Natural killer cell treated with Interleukin-12 subunit alpha and Interleukin-12 subunit beta and Interleukin-15 and Interleukin-18, amount 100 ng/mL, for 72 hours (primary cell): ENCODE results near the gene LAMA2. TPM values are rescaled to one million over a fixed set of nuclear protein-coding genes. Genes with fewer than 3 reads are reported as not detected.

Experiments
- ATAC-seq, 2 donors: fragments of 150-1000 bp; cut with Tn5 transposase in 1 of 2; sonication (Bioruptor Pico), chemical (Tn5 transposase) in 1 of 2; 2 replicates each; pipeline ENCODE4 v1.10.0; 2021
- DNase-seq: peaks from one replicate; pipeline ENCODE4 v3.0.0; 2022; ENCODE audit warnings: low spot score
- H3K27ac Mint-ChIP-seq, 2 donors: 1 replicate in 1 of 2; 2 replicates in 1 of 2; pipeline ENCODE4 v1.8.0; 2022; ENCODE audit warnings: mixed read lengths in 2 of 2, mild to moderate bottlenecking in 1 of 2, moderate library complexity in 1 of 2
- H3K27me3 Mint-ChIP-seq, 2 donors: 1 replicate in 1 of 2; 2 replicates in 1 of 2; pipeline ENCODE4 v1.8.0; 2022; ENCODE audit warnings: mixed read lengths in 2 of 2
- H3K36me3 Mint-ChIP-seq: one replicate; pipeline ENCODE4 v1.8.0; 2022; ENCODE audit warnings: mixed read lengths
- H3K4me1 Mint-ChIP-seq, 2 donors: 1 replicate in 1 of 2; 2 replicates in 1 of 2; pipeline ENCODE4 v1.8.0; 2022; ENCODE audit warnings: low read depth in 2 of 2, mixed read lengths in 2 of 2, mild to moderate bottlenecking in 1 of 2
- H3K4me3 Mint-ChIP-seq: one replicate; pipeline ENCODE4 v1.8.0; 2022; ENCODE audit warnings: mixed read lengths
- H3K9me3 Mint-ChIP-seq: 2 replicates; pipeline ENCODE4 v1.8.0; 2022; ENCODE audit warnings: mixed read lengths
- total RNA-seq, 2 donors: library from RNA; stranded (reverse); gene quantifications; one replicate each; pipeline ENCODE4 v1.2.3, GENCODE V29; 2022

The LAMA2 gene
- total RNA-seq = under 1 TPM; 0.36 to 0.53 TPM

GRCh38 chr6:128882991-128883611, at the start of gene LAMA2:
TSS of gene LAMA2 (plus strand) at chr6:128883138. CDS start at chr6:128883246, 108 bp downstream.
- peak; percentile 33 to 45 for ATAC-seq
- Mint-ChIP-seq H3K27ac (no peak within 1 kb of the TSS), H3K4me3 (no peak within 1 kb of the TSS), H3K9me3 (no peaks in the 10 kb centered on the region), H3K36me3 (no peaks in the 10 kb centered on the region), H3K4me1 (peaks cover 0 to 3% of the 10 kb centered on the region in 2 donors), H3K27me3 (peaks cover 8 to 21% of the 10 kb centered on the region in 2 donors)
- no peak for DNase-seq

- H3K36me3 Mint-ChIP-seq = no peaks in the 10 kb centered on the region
- H3K27me3 Mint-ChIP-seq = no peaks in the 10 kb centered on the region
- peaks cover 11% of the 10 kb centered on the region for H3K9me3 Mint-ChIP-seq
- no peak overlapping the region for H3K27ac Mint-ChIP-seq
- no peaks in the 10 kb centered on the region for H3K4me1 Mint-ChIP-seq
- ATAC-seq = no peak
- DNase-seq = no peak
- H3K4me3 Mint-ChIP-seq = no peak overlapping the region
Measured at GRCh38 chr6:128836761-128837160, 46.2 kb upstream of the LAMA2 start.

- H3K27me3 Mint-ChIP-seq = no peaks in the 10 kb centered on the region
Measured at GRCh38 chr6:128841518-128841917, 41.4 kb upstream of the LAMA2 start.

GRCh38 chr6:128844598-128844997, 38.3 kb upstream of the LAMA2 start:
- Mint-ChIP-seq H3K36me3 (no peaks in the 10 kb centered on the region), H3K4me3 (no peak overlapping the region), H3K27ac (no peak overlapping the region), H3K4me1 (no peaks in the 10 kb centered on the region), H3K27me3 (no peaks in the 10 kb centered on the region), H3K9me3 (peaks cover 3% of the 10 kb centered on the region)
- DNase-seq (no peak), ATAC-seq (no peak)

More at GRCh38 chr6:128841518-128841917, 41.4 kb upstream of the LAMA2 start:
- H3K9me3 Mint-ChIP-seq = peaks cover 3% of the 10 kb centered on the region
- no peak for ATAC-seq
- H3K4me3 Mint-ChIP-seq = no peak overlapping the region
- no peaks in the 10 kb centered on the region for H3K36me3 Mint-ChIP-seq
- no peak overlapping the region for H3K27ac Mint-ChIP-seq
- DNase-seq = no peak
- no peaks in the 10 kb centered on the region for H3K4me1 Mint-ChIP-seq

GRCh38 chr6:128847431-128848210, 35.3 kb upstream of the LAMA2 start:
- H3K36me3 Mint-ChIP-seq = no peaks in the 10 kb centered on the region
- no peak for DNase-seq
- H3K27ac Mint-ChIP-seq = no peak overlapping the region
- no peak overlapping the region for H3K4me3 Mint-ChIP-seq
- no peaks in the 10 kb centered on the region for H3K27me3 Mint-ChIP-seq
- no peak for ATAC-seq
- no peaks in the 10 kb centered on the region for H3K4me1 Mint-ChIP-seq
- no peaks in the 10 kb centered on the region for H3K9me3 Mint-ChIP-seq

GRCh38 chr6:128848212-128848935, 34.6 kb upstream of the LAMA2 start:
- no peaks in the 10 kb centered on the region for H3K9me3 Mint-ChIP-seq
- H3K4me1 Mint-ChIP-seq = no peaks in the 10 kb centered on the region
- H3K4me3 Mint-ChIP-seq = no peak overlapping the region
- no peaks in the 10 kb centered on the region for H3K27me3 Mint-ChIP-seq
- no peaks in the 10 kb centered on the region for H3K36me3 Mint-ChIP-seq
- no peak overlapping the region for H3K27ac Mint-ChIP-seq
- ATAC-seq (no peak), DNase-seq (no peak)

- ATAC-seq = no peak
- H3K9me3 Mint-ChIP-seq = peaks cover under 1% of the 10 kb centered on the region
- DNase-seq = no peak
- H3K27me3 Mint-ChIP-seq = no peaks in the 10 kb centered on the region
- H3K4me1 Mint-ChIP-seq = no peaks in the 10 kb centered on the region
- no peak overlapping the region for H3K4me3 Mint-ChIP-seq
- peaks cover under 1% of the 10 kb centered on the region for H3K36me3 Mint-ChIP-seq
- H3K27ac Mint-ChIP-seq = no peak overlapping the region
Measured at GRCh38 chr6:128855581-128856085, 27.3 kb upstream of the LAMA2 start.

GRCh38 chr6:128857806-128858205, 25.1 kb upstream of the LAMA2 start:
- peaks cover 10% of the 10 kb centered on the region for H3K9me3 Mint-ChIP-seq
- peaks cover 14% of the 10 kb centered on the region for H3K36me3 Mint-ChIP-seq
- no peak overlapping the region for H3K4me3 Mint-ChIP-seq
- peaks cover 0 to 7% of the 10 kb centered on the region in 2 donors for H3K27me3 Mint-ChIP-seq
- DNase-seq (no peak), ATAC-seq (no peak)
- no peaks in the 10 kb centered on the region for H3K4me1 Mint-ChIP-seq
- H3K27ac Mint-ChIP-seq = no peak overlapping the region

GRCh38 chr6:128860782-128861181, 22.2 kb upstream of the LAMA2 start:
- Mint-ChIP-seq H3K36me3 (peaks cover 14% of the 10 kb centered on the region), H3K27ac (no peak overlapping the region), H3K27me3 (peaks cover 0 to 7% of the 10 kb centered on the region in 2 donors), H3K4me1 (no peaks in the 10 kb centered on the region), H3K9me3 (peaks cover 10% of the 10 kb centered on the region), H3K4me3 (no peak overlapping the region)
- no peak for DNase-seq
- ATAC-seq = no peak

- Mint-ChIP-seq H3K27ac (no peak overlapping the region), H3K4me1 (no peaks in the 10 kb centered on the region), H3K9me3 (peaks cover 10% of the 10 kb centered on the region), H3K4me3 (no peak overlapping the region), H3K36me3 (peaks cover 14% of the 10 kb centered on the region), H3K27me3 (peaks cover 0 to 7% of the 10 kb centered on the region in 2 donors)
- no peak for DNase-seq
- no peak for ATAC-seq
Measured at GRCh38 chr6:128863983-128864382, 19.0 kb upstream of the LAMA2 start.

GRCh38 chr6:128870746-128871145, 12.2 kb upstream of the LAMA2 start:
- DNase-seq (no peak), ATAC-seq (no peak)
- Mint-ChIP-seq H3K9me3 (no peaks in the 10 kb centered on the region), H3K27ac (no peak overlapping the region), H3K36me3 (no peaks in the 10 kb centered on the region), H3K4me1 (no peaks in the 10 kb centered on the region), H3K27me3 (no peaks in the 10 kb centered on the region), H3K4me3 (no peak overlapping the region)

GRCh38 chr6:128874863-128875262, 8.1 kb upstream of the LAMA2 start:
- DNase-seq (no peak), ATAC-seq (no peak)
- H3K27me3 Mint-ChIP-seq = peaks cover 0 to 7% of the 10 kb centered on the region in 2 donors
- H3K4me1 Mint-ChIP-seq = no peaks in the 10 kb centered on the region
- H3K4me3 Mint-ChIP-seq = no peak overlapping the region
- H3K27ac Mint-ChIP-seq = no peak overlapping the region
- no peaks in the 10 kb centered on the region for H3K36me3 Mint-ChIP-seq
- no peaks in the 10 kb centered on the region for H3K9me3 Mint-ChIP-seq

- Mint-ChIP-seq H3K9me3 (no peaks in the 10 kb centered on the region), H3K27me3 (peaks cover 8 to 21% of the 10 kb centered on the region in 2 donors), H3K36me3 (no peaks in the 10 kb centered on the region), H3K4me3 (no peak overlapping the region), H3K4me1 (peaks cover 0 to 3% of the 10 kb centered on the region in 2 donors), H3K27ac (no peak overlapping the region)
- DNase-seq (no peak), ATAC-seq (no peak)
Measured at GRCh38 chr6:128882560-128882959, 378 bp upstream of the LAMA2 start.

GRCh38 chr6:128883906-128884305, 968 bp downstream of the LAMA2 start:
- H3K9me3 Mint-ChIP-seq = no peaks in the 10 kb centered on the region
- peaks cover 0 to 3% of the 10 kb centered on the region in 2 donors for H3K4me1 Mint-ChIP-seq
- no peak for DNase-seq
- H3K36me3 Mint-ChIP-seq = no peaks in the 10 kb centered on the region
- H3K4me3 Mint-ChIP-seq = no peak overlapping the region
- ATAC-seq = no peak
- no peak overlapping the region for H3K27ac Mint-ChIP-seq
- H3K27me3 Mint-ChIP-seq = peaks cover 8 to 15% of the 10 kb centered on the region in 2 donors
